HCT116 (cell line): ENCODE results near the gene DLX4.

Source experiments
- CBX3 ChIP-seq: IDR thresholded peaks from 2 replicates; pipeline ENCODE4 v1.6.1; 2012; ENCODE audit warnings: low read depth
- CEBPB ChIP-seq: IDR thresholded peaks from 2 replicates; pipeline ENCODE4 v1.6.1; 2012; ENCODE audit warnings: low read depth
- MAX ChIP-seq: IDR thresholded peaks from 2 replicates; pipeline ENCODE4 v1.6.1; 2012
- POLR2A ChIP-seq: IDR thresholded peaks from 2 replicates; pipeline ENCODE4 v1.7.0; 2011; ENCODE audit warnings: borderline replicate concordance; ENCODE audit not compliant: insufficient read depth, insufficient read length; ENCODE audit errors: extremely low read depth
- POLR2AphosphoS5 ChIP-seq: IDR thresholded peaks from 2 replicates; pipeline ENCODE4 v1.6.1; 2011; ENCODE audit warnings: mild to moderate bottlenecking, low read depth, low read length, moderate library complexity
- SIN3A ChIP-seq: IDR thresholded peaks from 2 replicates; pipeline ENCODE4 v1.6.1; 2012; ENCODE audit warnings: low read depth
- SRF ChIP-seq: IDR thresholded peaks from 2 replicates; pipeline ENCODE4 v1.6.1; 2012; ENCODE audit warnings: low read depth
- ZNF274 ChIP-seq: fragments of 200-500 bp; sonication (Bioruptor generic); IDR thresholded peaks from 2 replicates; pipeline ENCODE4 v1.6.1; 2014; ENCODE audit warnings: mild to moderate bottlenecking, low read depth, low read length, inconsistent platforms
- TF ChIP-seq, protein P1 (sequence below), 3 experiments: fragments of 200-600 bp in 1 of 3; sonication (generic) in 1 of 3; IDR thresholded peaks in 2 of 3; conservative IDR thresholded peaks in 1 of 3; 2 replicates each; pipeline ENCODE4 v1.5.1; 2012 to 2017; ENCODE audit warnings: low read depth in 2 of 3, low read length in 2 of 3, antibody characterized with exemption in 1 of 3, borderline replicate concordance in 1 of 3, control low read depth in 1 of 3, mild to moderate bottlenecking in 1 of 3, mixed read lengths in 1 of 3, mixed run types in 1 of 3, moderate library complexity in 1 of 3; ENCODE audit not compliant: insufficient read depth in 1 of 3
- TF ChIP-seq, protein P2 (sequence below): IDR thresholded peaks from 2 replicates; pipeline ENCODE4 v1.6.1; 2012; ENCODE audit warnings: low read depth

DNA sequence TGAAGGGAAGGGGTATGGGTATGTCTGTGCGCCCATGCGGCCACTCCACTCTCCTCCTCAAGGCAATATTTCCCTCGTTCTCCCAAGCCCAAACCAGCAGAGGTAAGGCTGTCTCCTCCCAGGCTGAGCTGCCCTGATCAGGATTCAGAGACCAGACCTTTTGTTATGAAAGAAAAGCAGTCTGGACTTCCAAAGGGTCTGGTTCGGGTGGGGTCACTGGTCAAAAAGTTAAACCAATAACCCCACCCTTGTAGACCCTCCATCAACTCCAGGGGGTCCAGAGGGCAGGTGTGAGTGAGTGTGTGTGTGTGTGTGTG lies 5.7 kb upstream of the DLX4 start:
- TF ChIP-seq SIN3A (no peak), POLR2A (no peak), CEBPB (no peak), CBX3 (no peak), POLR2AphosphoS5 (no peak), SRF (no peak), MAX (no peak), ZNF274 (no peak)
- TF ChIP-seq, protein P1, sequence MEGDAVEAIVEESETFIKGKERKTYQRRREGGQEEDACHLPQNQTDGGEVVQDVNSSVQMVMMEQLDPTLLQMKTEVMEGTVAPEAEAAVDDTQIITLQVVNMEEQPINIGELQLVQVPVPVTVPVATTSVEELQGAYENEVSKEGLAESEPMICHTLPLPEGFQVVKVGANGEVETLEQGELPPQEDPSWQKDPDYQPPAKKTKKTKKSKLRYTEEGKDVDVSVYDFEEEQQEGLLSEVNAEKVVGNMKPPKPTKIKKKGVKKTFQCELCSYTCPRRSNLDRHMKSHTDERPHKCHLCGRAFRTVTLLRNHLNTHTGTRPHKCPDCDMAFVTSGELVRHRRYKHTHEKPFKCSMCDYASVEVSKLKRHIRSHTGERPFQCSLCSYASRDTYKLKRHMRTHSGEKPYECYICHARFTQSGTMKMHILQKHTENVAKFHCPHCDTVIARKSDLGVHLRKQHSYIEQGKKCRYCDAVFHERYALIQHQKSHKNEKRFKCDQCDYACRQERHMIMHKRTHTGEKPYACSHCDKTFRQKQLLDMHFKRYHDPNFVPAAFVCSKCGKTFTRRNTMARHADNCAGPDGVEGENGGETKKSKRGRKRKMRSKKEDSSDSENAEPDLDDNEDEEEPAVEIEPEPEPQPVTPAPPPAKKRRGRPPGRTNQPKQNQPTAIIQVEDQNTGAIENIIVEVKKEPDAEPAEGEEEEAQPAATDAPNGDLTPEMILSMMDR (IDR thresholded peaks at IDR 0.05 in 2 of 3, conservative IDR thresholded peaks at IDR 0.05 in 1 of 3; ENCODE audit: borderline replicate concordance in 1 of 3, insufficient read depth in 1 of 3, low read depth in 2 of 3, low read length in 2 of 3): no peak
- TF ChIP-seq, protein P2, sequence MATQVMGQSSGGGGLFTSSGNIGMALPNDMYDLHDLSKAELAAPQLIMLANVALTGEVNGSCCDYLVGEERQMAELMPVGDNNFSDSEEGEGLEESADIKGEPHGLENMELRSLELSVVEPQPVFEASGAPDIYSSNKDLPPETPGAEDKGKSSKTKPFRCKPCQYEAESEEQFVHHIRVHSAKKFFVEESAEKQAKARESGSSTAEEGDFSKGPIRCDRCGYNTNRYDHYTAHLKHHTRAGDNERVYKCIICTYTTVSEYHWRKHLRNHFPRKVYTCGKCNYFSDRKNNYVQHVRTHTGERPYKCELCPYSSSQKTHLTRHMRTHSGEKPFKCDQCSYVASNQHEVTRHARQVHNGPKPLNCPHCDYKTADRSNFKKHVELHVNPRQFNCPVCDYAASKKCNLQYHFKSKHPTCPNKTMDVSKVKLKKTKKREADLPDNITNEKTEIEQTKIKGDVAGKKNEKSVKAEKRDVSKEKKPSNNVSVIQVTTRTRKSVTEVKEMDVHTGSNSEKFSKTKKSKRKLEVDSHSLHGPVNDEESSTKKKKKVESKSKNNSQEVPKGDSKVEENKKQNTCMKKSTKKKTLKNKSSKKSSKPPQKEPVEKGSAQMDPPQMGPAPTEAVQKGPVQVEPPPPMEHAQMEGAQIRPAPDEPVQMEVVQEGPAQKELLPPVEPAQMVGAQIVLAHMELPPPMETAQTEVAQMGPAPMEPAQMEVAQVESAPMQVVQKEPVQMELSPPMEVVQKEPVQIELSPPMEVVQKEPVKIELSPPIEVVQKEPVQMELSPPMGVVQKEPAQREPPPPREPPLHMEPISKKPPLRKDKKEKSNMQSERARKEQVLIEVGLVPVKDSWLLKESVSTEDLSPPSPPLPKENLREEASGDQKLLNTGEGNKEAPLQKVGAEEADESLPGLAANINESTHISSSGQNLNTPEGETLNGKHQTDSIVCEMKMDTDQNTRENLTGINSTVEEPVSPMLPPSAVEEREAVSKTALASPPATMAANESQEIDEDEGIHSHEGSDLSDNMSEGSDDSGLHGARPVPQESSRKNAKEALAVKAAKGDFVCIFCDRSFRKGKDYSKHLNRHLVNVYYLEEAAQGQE: no peak
